ENCODE results near the gene RRP9. TPM values are rescaled to one million over a fixed set of nuclear protein-coding genes. Genes with fewer than 3 reads are reported as not detected.

RRP9 gene
- total and polyA plus RNA-seq, 2 donors (not counting 3 experiments of a cell fraction or from before 2014, with no cell fraction given): 26.0 to 30.1 TPM

GRCh38 chr3:51928438-51928837 is 13.3 kb downstream of the RRP9 start:
- POLR2A ChIA-PET: no interaction called here
- no TSS peak for BruUV-seq (replicated peaks)

More at GRCh38 chr3:51928438-51928837, 13.3 kb downstream of the RRP9 start:
- FAIRE-seq (no peak), DNase-seq (ENCODE audit: low read depth, low spot score) (no peak)
- H4K20me1 ChIP-seq (replicated peaks; ENCODE audit: control insufficient read depth, extremely low read depth, insufficient read depth, low read length): no peaks in the 10 kb centered on the region
- no peaks in the 10 kb centered on the region for H3K9me3 ChIP-seq (replicated peaks; ENCODE audit: control insufficient read depth, insufficient read depth, low read length)
- H3K79me2 ChIP-seq (ENCODE audit: control insufficient read depth, insufficient read depth, low read length): no peaks in the 10 kb centered on the region
- H3K9ac ChIP-seq (replicated peaks; ENCODE audit: extremely low read depth, insufficient read depth, low read length): no peak overlapping the region
- TF ChIP-seq MYC (IDR thresholded peaks at IDR 0.05; ENCODE audit: low read depth, low read length) (no peak), GATA2 (IDR thresholded peaks at IDR 0.05; ENCODE audit: insufficient read depth, insufficient read length, low read depth, low read length) (no peak), POLR2AphosphoS5 (IDR thresholded peaks at IDR 0.05; ENCODE audit: insufficient read depth, low read depth, low read length) (no peak), JUN (IDR thresholded peaks at IDR 0.05; ENCODE audit: borderline replicate concordance, insufficient read depth, insufficient read length, low read depth) (no peak), EZH2 (IDR thresholded peaks at IDR 0.05; ENCODE audit: borderline replicate concordance, low read depth, low read length, severe bottlenecking) (no peak), MAX (IDR thresholded peaks at IDR 0.05; ENCODE audit: insufficient read depth, insufficient read length) (no peak), FOS (IDR thresholded peaks at IDR 0.05; ENCODE audit: borderline replicate concordance, insufficient read depth, low read length) (no peak), POLR2A (IDR thresholded peaks at IDR 0.05; ENCODE audit: low read depth, low read length) (no peak)
- TF ChIP-seq, protein P1, sequence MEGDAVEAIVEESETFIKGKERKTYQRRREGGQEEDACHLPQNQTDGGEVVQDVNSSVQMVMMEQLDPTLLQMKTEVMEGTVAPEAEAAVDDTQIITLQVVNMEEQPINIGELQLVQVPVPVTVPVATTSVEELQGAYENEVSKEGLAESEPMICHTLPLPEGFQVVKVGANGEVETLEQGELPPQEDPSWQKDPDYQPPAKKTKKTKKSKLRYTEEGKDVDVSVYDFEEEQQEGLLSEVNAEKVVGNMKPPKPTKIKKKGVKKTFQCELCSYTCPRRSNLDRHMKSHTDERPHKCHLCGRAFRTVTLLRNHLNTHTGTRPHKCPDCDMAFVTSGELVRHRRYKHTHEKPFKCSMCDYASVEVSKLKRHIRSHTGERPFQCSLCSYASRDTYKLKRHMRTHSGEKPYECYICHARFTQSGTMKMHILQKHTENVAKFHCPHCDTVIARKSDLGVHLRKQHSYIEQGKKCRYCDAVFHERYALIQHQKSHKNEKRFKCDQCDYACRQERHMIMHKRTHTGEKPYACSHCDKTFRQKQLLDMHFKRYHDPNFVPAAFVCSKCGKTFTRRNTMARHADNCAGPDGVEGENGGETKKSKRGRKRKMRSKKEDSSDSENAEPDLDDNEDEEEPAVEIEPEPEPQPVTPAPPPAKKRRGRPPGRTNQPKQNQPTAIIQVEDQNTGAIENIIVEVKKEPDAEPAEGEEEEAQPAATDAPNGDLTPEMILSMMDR (IDR thresholded peaks at IDR 0.05; ENCODE audit: extremely low read depth in 1 of 2, insufficient read depth in 1 of 2, low read depth in 1 of 2, low read length in 2 of 2): no peak
- CTCF ChIA-PET: no interaction called here
- peaks cover 0 to 8% of the 10 kb centered on the region in 2 experiments for H3K36me3 ChIP-seq (ENCODE audit: control insufficient read depth in 2 of 2, extremely low read depth in 1 of 2, insufficient read depth in 2 of 2, low read length in 2 of 2)
- H3K9me1 ChIP-seq (replicated peaks; ENCODE audit: control insufficient read depth, extremely low read depth, insufficient read depth, low read length): no peaks in the 10 kb centered on the region
- H3K27me3 ChIP-seq (ENCODE audit: control insufficient read depth in 2 of 2, insufficient read depth in 2 of 2, low read length in 2 of 2): no peaks in the 10 kb centered on the region
- no peak overlapping the region for H3K4me3 ChIP-seq (replicated peaks in 1 of 3; ENCODE audit: insufficient read depth in 1 of 3, low read depth in 1 of 3, low read length in 3 of 3)
- H2AFZ ChIP-seq (ENCODE audit: low read depth, low read length): no peak overlapping the region
- H3K4me2 ChIP-seq (ENCODE audit: insufficient read depth, low read length): no peak overlapping the region
- no peaks in the 10 kb centered on the region for H3K4me1 ChIP-seq (ENCODE audit: control insufficient read depth, extremely low read depth, insufficient read depth, low read length)
- H3K27ac ChIP-seq (ENCODE audit: insufficient read depth, low read depth, low read length): no peak overlapping the region
- dilution Hi-C loops (cut with MboI; ENCODE audit: extremely low pct_ligation_motif_present, low sequenced_read_pairs) (no loop called here), intact Hi-C loops (cut with micrococcal nuclease) (no loop called here)

Data from endothelial cell of umbilical vein (primary cell).